NCI-H446 treated with DMSO at 0.1 percent for 48 hours (cell line): ENCODE measurements around the gene FGFR2.

Experiments
- DNase-seq: peaks from one replicate; lab custom pipeline; 2025; lab: John Stamatoyannopoulos, UW

FGFR2 gene

DNA sequence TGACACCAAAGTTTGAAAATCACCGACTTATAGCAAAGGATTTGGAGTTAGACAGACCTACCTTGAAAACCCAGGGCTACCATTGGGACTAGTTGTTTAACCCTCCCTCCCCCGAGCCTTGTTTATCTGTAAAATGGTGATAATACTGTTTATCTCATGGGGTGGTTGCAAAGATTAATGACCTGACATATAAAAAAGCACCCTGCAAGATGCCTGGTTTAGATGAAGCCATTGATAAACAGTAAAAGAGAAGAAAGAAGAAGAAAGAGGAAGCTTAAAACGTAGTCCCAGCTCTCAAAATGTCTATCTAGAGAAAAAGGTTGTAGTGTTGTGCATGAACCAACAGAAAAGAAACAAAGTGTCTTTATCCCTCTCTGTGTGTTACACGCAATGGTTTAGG lies 145.7 kb downstream of the FGFR2 start:
- no peak for DNase-seq

DNA sequence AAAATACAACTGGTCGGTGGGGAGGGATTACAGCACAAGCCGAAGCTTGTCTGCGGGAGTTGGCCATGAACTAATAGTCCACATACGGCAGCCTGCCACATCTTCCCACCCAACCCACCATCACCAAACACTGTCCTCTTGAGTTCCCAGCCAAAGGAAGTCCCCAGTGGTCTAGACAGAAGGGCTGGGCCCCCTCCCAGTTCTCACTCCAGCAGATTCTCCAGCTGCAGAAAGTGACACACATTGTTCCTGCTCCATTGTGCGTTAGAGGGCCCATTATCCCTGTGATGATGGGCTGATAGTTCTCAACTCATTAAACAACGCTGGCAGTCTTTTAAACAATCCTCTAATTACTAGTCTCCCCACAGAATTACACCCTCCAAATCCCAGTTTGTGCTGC lies 148.0 kb downstream of the FGFR2 start:
- DNase-seq: no peak

DNA sequence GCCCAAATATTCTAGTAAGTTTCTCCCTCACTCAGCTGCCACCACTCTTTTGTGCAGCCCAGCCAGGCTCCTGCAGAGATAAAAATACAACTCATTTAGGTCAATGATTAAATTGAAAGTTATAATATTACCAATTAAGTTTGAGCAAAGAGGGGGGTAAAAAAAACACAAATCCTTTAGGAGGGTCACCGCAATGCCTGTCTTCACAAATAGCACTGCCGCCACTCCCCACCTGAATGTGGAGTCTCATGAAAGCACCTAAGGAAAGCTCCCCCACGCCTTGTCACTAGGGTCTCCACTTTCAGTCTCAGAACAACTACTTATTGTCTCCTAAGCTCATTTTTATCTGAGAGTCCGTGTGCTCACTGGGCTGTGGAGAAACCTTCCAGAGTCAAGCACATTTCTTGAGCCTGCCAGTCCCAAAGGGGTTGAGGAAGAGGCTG lies 148.7 kb downstream of the FGFR2 start:
- DNase-seq: no peak

DNA sequence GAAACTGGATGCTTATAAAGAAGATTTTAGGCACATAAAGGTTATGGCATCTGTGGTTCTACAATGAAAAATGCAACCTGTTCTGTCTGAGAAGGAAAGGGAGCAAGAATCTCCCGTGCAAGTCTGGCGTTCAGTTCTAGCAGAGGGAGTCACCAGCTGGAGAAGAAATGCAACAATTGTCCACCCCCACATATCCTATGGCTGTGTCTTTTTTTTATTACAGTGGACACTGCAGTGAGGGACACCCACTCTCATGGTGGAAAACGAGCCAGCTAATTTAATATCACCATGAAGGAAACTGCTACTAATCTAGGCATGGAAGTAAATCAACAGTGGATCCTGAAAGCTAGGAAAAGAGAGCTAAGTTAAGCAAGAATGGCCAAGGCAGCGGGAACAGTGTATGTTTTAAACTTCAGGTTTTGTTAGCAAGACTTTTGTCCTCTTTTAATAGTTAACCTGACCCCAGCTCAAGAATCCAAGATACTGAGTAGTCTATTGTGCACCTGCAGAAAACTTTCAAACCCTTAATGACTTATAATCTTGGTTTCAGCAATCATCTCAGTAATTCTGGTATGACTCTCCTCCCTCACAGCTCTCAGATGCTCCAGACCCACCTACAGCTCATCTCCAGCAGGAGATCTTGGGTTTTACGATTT lies 149.3 kb downstream of the FGFR2 start:
- no peak for DNase-seq

DNA sequence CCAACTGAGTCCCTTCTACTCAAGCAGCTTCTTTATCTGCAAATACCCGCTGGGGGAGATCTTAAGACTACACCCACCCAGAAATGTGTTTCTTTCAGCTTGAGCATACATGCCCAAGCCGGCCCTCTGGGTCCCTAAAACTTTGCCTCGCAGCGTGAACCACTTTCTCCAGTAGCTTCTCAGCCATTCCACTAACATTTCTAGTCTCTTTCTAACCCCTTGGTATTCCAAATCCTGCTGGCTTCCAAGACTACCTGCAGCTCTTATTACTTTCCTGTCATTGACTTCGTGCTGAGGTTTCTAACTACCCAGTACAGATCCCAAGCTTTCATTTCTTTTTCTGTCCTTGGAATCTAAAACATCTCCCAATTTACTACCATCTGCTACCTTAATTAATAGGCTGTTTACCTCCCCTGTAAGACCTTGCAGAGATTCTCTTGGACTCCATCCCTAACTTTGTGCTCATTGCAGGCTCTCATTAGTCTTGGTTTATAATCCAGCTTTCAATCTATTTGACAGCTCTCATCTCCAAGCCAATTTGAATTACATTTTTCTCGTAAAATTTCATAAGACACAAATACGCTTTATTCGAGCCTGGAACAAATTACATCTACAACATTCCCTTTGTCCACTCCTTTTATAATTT lies 153.6 kb downstream of the FGFR2 start:
- DNase-seq: peak; percentile 86

DNA sequence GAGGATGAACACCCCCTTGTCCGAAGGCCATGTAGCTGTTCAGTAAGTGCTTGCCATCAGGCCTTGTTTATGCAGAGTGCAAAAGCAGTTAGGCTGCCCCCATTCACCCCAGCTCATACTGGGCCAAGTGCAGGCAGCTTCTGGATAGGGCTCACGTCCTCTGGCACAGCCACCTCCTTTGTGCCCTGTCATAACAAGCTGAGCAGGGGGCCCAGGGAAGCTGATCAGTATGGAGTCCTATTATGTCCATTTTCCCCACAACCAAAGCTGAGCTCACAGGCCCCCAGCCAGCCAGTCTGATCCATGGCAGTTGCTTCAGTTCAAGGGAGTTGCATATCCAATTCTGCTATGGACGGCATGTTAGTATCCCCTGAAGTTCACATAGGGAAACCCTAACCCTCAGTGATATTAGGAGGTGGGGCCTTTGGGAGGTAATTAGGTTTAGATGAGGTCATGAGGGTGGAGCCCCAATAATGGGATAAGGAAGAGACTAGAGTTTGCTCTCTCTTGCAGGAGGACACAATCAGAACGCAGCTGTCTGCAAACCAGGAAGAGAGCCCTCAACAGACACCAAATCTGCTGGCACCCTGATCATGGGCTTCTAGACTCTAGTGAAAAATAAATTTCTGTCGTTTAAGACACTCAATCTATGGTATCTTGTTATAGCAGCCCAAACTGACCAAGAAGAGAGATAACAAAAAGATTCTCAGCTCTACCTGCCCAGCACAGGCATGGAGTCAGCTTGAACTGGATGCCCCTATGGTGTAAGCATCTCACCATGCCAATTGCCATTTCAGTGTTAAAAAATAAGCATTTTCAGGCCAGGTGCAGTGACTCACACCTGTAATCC lies 155.9 kb downstream of the FGFR2 start:
- DNase-seq: peak; percentile 80

DNA sequence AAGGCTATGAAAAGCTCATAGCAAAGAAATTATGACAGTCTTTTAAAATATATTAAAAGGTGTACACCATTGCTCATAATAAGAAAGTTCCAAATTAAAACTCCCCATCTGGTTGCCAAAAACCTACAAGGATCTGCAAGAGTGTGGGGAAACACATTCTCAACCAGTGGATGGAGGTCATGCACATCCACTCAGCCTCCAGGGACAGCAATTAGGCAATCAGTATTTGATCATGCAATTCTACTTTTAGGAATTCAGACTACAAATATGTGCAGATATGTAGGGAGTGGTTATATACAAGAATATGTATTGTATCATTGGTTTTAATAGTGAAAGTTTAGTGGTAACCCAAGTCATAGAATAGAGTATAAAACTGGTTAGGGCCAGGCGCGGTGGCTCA lies 157.8 kb downstream of the FGFR2 start:
- no peak for DNase-seq

DNA sequence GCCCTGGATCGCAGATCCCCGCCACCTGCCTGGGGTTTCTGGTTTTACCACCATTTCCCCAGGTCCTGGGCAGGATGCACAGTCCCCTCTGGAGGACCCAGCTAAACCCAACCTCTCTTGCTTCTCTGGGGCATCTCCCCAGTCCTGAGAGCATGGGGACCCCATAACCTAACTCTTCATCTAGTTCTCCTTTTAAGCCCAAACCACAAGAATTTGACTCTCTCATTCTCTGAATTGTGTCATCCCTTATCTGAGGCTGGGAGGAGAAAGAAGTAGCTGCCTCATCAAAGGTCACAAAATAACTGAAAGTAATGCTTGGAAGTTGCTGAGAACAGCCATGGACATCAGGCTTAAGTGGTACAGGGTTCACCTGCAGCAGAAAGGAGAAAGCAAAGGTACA lies 159.9 kb downstream of the FGFR2 start:
- DNase-seq: no peak

DNA sequence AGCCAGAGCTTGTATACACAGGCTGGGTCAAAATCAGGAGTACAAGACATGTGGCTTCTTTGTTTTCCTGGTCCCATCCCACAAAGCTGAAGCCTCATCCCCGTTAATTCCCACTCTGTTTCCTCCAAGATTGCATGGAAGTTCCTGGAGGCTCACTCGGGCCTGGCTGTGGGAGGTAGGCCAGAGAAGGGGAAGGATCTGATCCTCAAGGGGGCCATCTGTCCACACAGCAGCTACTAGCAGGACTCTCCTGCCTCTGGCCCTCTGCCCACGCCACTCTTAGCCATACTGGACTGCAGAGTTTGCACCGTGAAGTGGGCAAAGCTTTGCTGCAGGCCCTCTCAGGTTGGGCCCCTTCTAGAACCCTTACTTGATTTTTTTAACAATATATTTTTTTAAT lies 160.6 kb downstream of the FGFR2 start:
- DNase-seq: peak; percentile 29

DNA sequence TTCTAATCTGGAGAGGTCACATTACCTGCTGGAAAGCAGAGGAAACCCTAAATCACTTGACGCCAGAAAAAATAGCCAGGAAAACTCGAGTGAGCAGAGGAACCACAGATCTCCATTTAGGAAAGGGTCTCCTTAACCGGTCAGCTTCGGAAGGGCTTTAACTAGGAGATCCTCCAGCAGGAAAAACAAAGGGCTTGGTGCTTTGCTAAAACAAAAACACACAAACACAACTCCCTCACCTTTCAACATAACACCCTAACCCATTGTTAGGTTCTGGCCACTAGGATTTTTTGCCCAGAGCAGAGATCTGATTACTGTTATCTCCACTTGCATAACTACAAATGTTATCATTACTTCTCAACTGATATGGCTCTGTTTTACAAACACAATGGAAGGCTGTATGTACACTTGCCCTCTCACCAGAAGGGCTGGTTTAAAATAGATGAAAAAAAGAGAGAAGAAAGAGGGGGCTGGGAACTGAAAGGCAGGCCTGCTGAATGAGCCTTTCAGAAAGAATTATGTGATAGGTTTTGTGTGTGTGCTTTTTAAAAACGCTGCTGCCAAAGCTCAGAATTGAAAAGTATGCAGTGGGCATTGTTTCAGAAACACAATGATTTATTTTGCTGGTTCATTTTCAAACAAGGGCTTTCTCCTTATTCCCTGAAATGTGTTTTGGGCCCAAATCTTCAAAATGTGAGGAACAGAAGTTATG lies 161.5 kb downstream of the FGFR2 start:
- DNase-seq: no peak

DNA sequence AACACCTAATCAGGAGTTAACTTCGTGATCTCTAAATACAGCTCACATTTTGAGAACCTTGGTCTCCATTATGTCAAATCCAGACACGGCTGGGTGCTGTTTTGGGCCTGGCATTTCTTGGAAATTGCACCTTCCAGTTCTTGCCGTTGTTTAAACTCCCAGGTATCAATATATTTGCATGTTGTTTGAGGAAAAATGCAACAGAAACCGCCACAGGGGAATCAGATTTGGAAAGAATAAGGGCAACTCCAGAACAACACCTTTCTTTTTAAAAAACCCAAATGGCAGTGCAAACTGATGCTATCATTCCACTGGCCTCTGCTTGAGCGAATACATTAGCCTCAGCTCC lies 162.0 kb downstream of the FGFR2 start:
- no peak for DNase-seq

DNA sequence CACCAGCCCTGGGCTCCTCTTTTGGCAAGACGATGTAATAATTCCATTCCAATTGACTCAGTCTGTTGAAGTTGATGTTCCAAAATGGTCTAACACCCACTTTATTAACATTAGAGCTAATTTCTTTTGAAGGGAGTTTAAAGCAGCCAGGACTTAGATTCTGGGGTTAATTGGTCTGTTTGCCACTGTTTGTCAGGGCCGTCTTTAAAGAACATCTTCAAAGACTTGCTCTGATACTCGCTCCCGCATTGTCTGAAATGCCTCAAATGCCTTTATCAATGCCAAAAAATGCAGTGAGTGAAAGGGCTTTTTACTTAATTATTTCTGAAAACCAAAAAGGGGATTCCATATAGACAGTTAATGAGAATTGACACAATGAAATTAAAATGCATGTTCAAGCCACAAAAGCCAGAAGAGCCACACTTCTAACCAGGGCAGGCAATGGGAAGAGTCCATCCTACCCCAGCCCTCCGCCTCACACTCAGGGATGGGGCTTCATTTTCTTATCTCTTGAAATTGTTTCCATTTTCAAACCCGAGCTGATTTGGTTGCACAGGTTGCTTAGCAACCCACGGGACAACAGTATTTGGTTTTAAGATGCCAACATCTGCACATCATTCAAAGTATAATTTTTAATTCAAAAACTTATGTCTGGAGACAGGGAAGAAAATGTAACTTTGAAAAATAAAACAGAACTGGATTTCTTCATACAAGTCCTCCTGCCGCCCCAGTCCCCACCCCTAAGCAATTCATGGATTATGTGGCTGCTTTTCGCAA lies 163.0 kb downstream of the FGFR2 start:
- DNase-seq: no peak

DNA sequence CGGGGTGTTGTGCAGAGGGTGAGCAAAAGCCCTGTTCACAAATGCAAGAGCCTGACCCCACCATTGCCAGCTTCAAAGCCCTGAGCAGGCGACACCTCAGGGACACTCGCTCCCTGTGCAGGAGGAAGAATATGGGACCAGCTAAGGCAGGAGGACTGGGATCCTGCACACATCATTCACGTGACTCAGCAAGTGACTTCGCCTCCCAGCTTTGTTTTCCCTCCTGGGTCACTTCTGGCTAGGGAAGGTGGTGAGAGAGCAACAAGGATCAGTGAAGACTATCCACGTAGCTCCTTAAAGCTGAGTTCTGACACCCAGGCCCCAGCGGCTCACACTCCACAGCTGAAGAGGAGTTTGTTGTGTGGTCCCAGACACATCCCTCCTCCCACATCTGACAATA lies 164.3 kb downstream of the FGFR2 start:
- DNase-seq: no peak

DNA sequence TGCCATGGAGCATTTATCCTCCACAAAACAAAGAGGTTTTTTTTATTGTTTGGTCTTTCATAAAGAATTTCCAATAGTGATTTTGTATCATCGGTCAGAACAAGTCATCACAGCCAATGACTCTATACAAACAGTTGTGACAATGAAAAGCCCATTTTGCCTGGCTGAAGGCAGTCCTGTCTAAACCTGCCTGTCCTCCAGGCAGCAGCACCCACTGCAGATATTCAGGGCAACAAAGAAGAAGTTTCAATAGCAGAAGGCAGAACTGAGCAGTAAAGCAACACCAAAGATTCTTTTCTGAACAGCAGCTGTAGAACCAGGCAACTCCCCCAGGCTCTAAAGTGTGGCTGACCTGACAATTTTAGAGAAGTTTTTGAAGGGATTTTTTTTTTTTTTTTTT lies 169.4 kb downstream of the FGFR2 start:
- DNase-seq: no peak
